OCI-LY1 (cell line): ENCODE results near the gene TMEM130.

ENCODE experiments used
- H2AFZ ChIP-seq: fragments of 200-600 bp; sonication (generic), shearing (Covaris generic); 2 replicates; pipeline ENCODE4 v1.6.0; 2014; ENCODE audit warnings: antibody characterized with exemption, mild to moderate bottlenecking, low read length
- H3F3A ChIP-seq: fragments of 200-600 bp; sonication (generic), shearing (Covaris generic); 2 replicates; pipeline ENCODE4 v1.6.0; 2014; ENCODE audit warnings: mild to moderate bottlenecking, antibody characterized with exemption, low read length, moderate library complexity; ENCODE audit not compliant: insufficient read depth
- H3K27ac ChIP-seq: fragments of 200-600 bp; sonication (generic); 2 replicates; pipeline ENCODE4 v1.5.1; 2014; ENCODE audit warnings: low read length, mixed run types, mild to moderate bottlenecking, low read depth; ENCODE audit not compliant: poor library complexity, severe bottlenecking
- H3K27me3 ChIP-seq: fragments of 200-600 bp; sonication (generic); 2 replicates; pipeline ENCODE4 v1.6.0; 2014; ENCODE audit warnings: antibody characterized with exemption, mild to moderate bottlenecking, low read length, moderate library complexity; ENCODE audit not compliant: insufficient read depth
- H3K36me3 ChIP-seq: fragments of 200-600 bp; sonication (generic); 2 replicates; pipeline ENCODE4 v1.6.1; 2014; ENCODE audit warnings: mild to moderate bottlenecking, antibody characterized with exemption, low read length, moderate library complexity, mixed read lengths; ENCODE audit not compliant: insufficient read depth
- H3K4me1 ChIP-seq: fragments of 200-600 bp; sonication (generic); 2 replicates; pipeline ENCODE4 v1.5.1; 2014; ENCODE audit warnings: mild to moderate bottlenecking, low read length, moderate library complexity; ENCODE audit not compliant: insufficient read depth, severe bottlenecking
- H3K4me2 ChIP-seq: fragments of 200-600 bp; sonication (generic), shearing (Covaris generic); 2 replicates; pipeline ENCODE4 v1.6.1; 2014; ENCODE audit warnings: low read length
- H3K4me3 ChIP-seq: fragments of 200-600 bp; sonication (generic); 2 replicates; pipeline ENCODE4 v1.5.1; 2014; ENCODE audit warnings: low read length, low read depth, mild to moderate bottlenecking, mixed read lengths; ENCODE audit not compliant: poor library complexity, severe bottlenecking
- H3K79me2 ChIP-seq: fragments of 200-600 bp; shearing (Covaris generic); 2 replicates; pipeline ENCODE4 v1.6.1; 2016; ENCODE audit warnings: mixed run types, low read length, mixed read lengths; ENCODE audit not compliant: insufficient read depth
- H3K9ac ChIP-seq: fragments of 200-600 bp; sonication (generic), shearing (Covaris generic); 2 replicates; pipeline ENCODE4 v1.6.1; 2014; ENCODE audit warnings: mild to moderate bottlenecking, low read length, mixed read lengths
- H3K9me2 ChIP-seq: fragments of 200-600 bp; sonication (generic), shearing (Covaris generic); 2 replicates; pipeline ENCODE4 v1.6.1; 2014; ENCODE audit warnings: low read depth, mild to moderate bottlenecking, low read length, mixed read lengths
- H3K9me3 ChIP-seq: fragments of 200-600 bp; shearing (Covaris generic); 2 replicates; pipeline ENCODE4 v1.6.1; 2014; ENCODE audit warnings: low read length, mixed read lengths
- H4K20me1 ChIP-seq: fragments of 200-600 bp; sonication (generic), shearing (Covaris generic); 2 replicates; pipeline ENCODE4 v1.6.0; 2016; ENCODE audit warnings: mild to moderate bottlenecking, low read length; ENCODE audit not compliant: insufficient read depth
- CTCF ChIP-seq: fragments of 200-600 bp; sonication (generic), shearing (Covaris generic); IDR thresholded peaks from 2 replicates; pipeline ENCODE4 v1.5.1; 2017; ENCODE audit warnings: mild to moderate bottlenecking, antibody characterized with exemption, low read length, moderate library complexity, mixed read lengths
- EZH2 ChIP-seq: fragments of 200-600 bp; sonication (generic), shearing (Covaris generic); IDR thresholded peaks from 2 replicates; pipeline ENCODE4 v1.8.0; 2017; ENCODE audit warnings: borderline replicate concordance, mixed run types, mild to moderate bottlenecking, antibody characterized with exemption, low read length, moderate library complexity, mixed read lengths

TMEM130 gene

GRCh38 chr7:98862716-98863420 lies 6.9 kb downstream of the TMEM130 start:
- Histone ChIP-seq H3K79me2 (no peaks in the 10 kb centered on the region), H2AFZ (no peak overlapping the region), H3K27ac (no peak overlapping the region), H3K36me3 (no peaks in the 10 kb centered on the region), H3K4me2 (no peak overlapping the region), H3K27me3 (peaks cover 9% of the 10 kb centered on the region), H3K4me1 (no peaks in the 10 kb centered on the region), H3K4me3 (no peak overlapping the region), H3K9me2 (no peaks in the 10 kb centered on the region), H3K9me3 (no peaks in the 10 kb centered on the region), H3K9ac (no peak overlapping the region), H3F3A (no peaks in the 10 kb centered on the region), H4K20me1 (no peaks in the 10 kb centered on the region)
- no peak for TF ChIP-seq CTCF
- no peak for TF ChIP-seq EZH2

GRCh38 chr7:98862203-98862602 lies 7.6 kb downstream of the TMEM130 start:
- H3K27me3 ChIP-seq: peaks cover 10% of the 10 kb centered on the region
- H3K4me1 ChIP-seq: no peaks in the 10 kb centered on the region
- H4K20me1 ChIP-seq: no peaks in the 10 kb centered on the region

GRCh38 chr7:98860071-98860470 lies 9.7 kb downstream of the TMEM130 start:
- Histone ChIP-seq H3F3A (no peaks in the 10 kb centered on the region), H3K4me2 (no peak overlapping the region), H3K9me3 (no peaks in the 10 kb centered on the region), H3K27me3 (peaks cover 9% of the 10 kb centered on the region), H3K9ac (no peak overlapping the region), H3K36me3 (no peaks in the 10 kb centered on the region), H3K4me3 (no peak overlapping the region), H3K79me2 (no peaks in the 10 kb centered on the region), H2AFZ (no peak overlapping the region), H3K4me1 (no peaks in the 10 kb centered on the region), H3K27ac (no peak overlapping the region), H3K9me2 (no peaks in the 10 kb centered on the region), H4K20me1 (no peaks in the 10 kb centered on the region)
- TF ChIP-seq CTCF: no peak
- no peak for TF ChIP-seq EZH2

More at GRCh38 chr7:98862203-98862602, 7.6 kb downstream of the TMEM130 start:
- H3K4me3 ChIP-seq: no peak overlapping the region
- no peaks in the 10 kb centered on the region for H3K79me2 ChIP-seq
- H3K9me3 ChIP-seq: no peaks in the 10 kb centered on the region
- H3K36me3 ChIP-seq: no peaks in the 10 kb centered on the region
- no peaks in the 10 kb centered on the region for H3F3A ChIP-seq
- H3K9me2 ChIP-seq: no peaks in the 10 kb centered on the region
- H3K4me2 ChIP-seq: no peak overlapping the region
- TF ChIP-seq CTCF (no peak), EZH2 (no peak)
- H2AFZ ChIP-seq: no peak overlapping the region
- no peak overlapping the region for H3K27ac ChIP-seq
- no peak overlapping the region for H3K9ac ChIP-seq
